Measurements from ENCODE around the gene ERMAP. TPM values are rescaled to one million over a fixed set of nuclear protein-coding genes. Genes with fewer than 3 reads are reported as not detected.

ERMAP gene
- total and polyA plus RNA-seq, 9 of the 15 experiments (the other 6 are each of a cell fraction or from before 2014, with no cell fraction given): 8.0 to 31.4 (median 22.5) TPM

DNA sequence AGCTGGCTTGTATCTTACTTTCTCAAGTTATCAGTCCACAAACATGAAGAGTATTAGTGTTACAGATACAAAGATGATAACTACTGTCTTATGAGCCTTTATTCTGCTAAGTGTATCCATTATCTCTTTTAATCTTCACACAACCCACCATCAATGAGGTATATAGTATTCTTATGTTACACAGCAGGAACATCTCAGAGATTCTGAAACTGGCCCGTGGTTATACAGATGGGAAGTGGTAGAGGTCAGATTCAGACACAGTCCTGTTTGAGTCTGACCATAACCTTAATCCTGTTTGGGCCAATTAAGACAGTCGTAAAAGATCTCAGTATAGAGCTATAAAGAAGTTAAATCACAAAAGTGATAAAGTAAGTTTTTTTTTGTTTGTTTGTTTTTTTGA lies 37.2 kb upstream of the ERMAP start:
- no peak overlapping the region; the same call in 1 of the 2 replicates for H3K4me2 ChIP-seq (ENCODE audit: insufficient read depth, low read length)
- no peaks in the 10 kb centered on the region for H3K9me3 ChIP-seq (replicated peaks; ENCODE audit: control insufficient read depth, insufficient read depth, low read depth, low read length)
- DNase-seq (ENCODE audit: extremely low read depth in 1 of 4, low spot score in 3 of 4) (no peak), FAIRE-seq (no peak), ATAC-seq (no peak)
- ChIA-PET POLR2A (interaction anchor here (0.5 to 5.2 kb wide), 5 partner anchors 10 to 1793 kb away, joined by 3 to 27 read pairs (median 3); no protein-coding TSS in a partner anchor), CTCF (ENCODE audit: low intra/inter-chr PET ratio) (no interaction called here)
- intact Hi-C loops (cut with micrococcal nuclease): loop anchor here (2.0 kb wide), 1 partner anchor 133 kb away; no protein-coding TSS in a partner anchor
- H3K9me1 ChIP-seq (ENCODE audit: control insufficient read depth, insufficient read depth, low read length): no peaks in the 10 kb centered on the region
- in situ Hi-C loops (cut with MboI): loop anchor here (5.0 kb wide), 2 partner anchors 143 to 293 kb away; no protein-coding TSS in a partner anchor
- H3K79me2 ChIP-seq (ENCODE audit: control insufficient read depth, insufficient read depth, low read length): no peaks in the 10 kb centered on the region
- no peaks in the 10 kb centered on the region for H3K27me3 ChIP-seq (ENCODE audit: control insufficient read depth in 2 of 2, insufficient read depth in 2 of 2, low read length in 2 of 2)
- WGBS (ENCODE audit: insufficient coverage, low coverage, missing lambda C conversion rate): 88% methylated on average over 2 of the region's 2 CpGs
- H4K20me1 ChIP-seq (replicated peaks; ENCODE audit: control insufficient read depth, insufficient read depth, low read length): no peaks in the 10 kb centered on the region
- TF ChIP-seq, protein P1, sequence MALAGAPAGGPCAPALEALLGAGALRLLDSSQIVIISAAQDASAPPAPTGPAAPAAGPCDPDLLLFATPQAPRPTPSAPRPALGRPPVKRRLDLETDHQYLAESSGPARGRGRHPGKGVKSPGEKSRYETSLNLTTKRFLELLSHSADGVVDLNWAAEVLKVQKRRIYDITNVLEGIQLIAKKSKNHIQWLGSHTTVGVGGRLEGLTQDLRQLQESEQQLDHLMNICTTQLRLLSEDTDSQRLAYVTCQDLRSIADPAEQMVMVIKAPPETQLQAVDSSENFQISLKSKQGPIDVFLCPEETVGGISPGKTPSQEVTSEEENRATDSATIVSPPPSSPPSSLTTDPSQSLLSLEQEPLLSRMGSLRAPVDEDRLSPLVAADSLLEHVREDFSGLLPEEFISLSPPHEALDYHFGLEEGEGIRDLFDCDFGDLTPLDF (CRISPR knock-in tag; IDR thresholded peaks at IDR 0.05): no peak
- TF ChIP-seq CREBBP (IDR thresholded peaks at IDR 0.05; ENCODE audit: low read depth, low read length) (no peak), SMARCB1 (IDR thresholded peaks at IDR 0.05; ENCODE audit: insufficient read length, low read depth) (no peak), U2AF1 (optimal IDR thresholded peaks at IDR 0.05; ENCODE audit: low read depth, low read length) (no peak), ZNF12 (CRISPR knock-in tag; IDR thresholded peaks at IDR 0.05) (no peak), SIN3A (IDR thresholded peaks at IDR 0.05; ENCODE audit: borderline replicate concordance in 2 of 2, control insufficient read depth in 1 of 2, low read depth in 2 of 2, low read length in 2 of 2) (no peak), HNRNPH1 (optimal IDR thresholded peaks at IDR 0.05; ENCODE audit: low read depth, low read length) (no peak), ZNF316 (IDR thresholded peaks at IDR 0.05) (no peak), E2F4 (CRISPR knock-in tag; IDR thresholded peaks at IDR 0.05; ENCODE audit: low read depth) (no peak), PHF8 (IDR thresholded peaks at IDR 0.05; ENCODE audit: borderline replicate concordance, low read length) (no peak), PHB (CRISPR knock-in tag; IDR thresholded peaks at IDR 0.05) (no peak), CHD1 (IDR thresholded peaks at IDR 0.05; ENCODE audit: low read length) (no peak), BRF2 (IDR thresholded peaks at IDR 0.05; ENCODE audit: borderline replicate concordance, insufficient read depth, insufficient read length) (no peak), MCM5 (IDR thresholded peaks at IDR 0.05; ENCODE audit: low read depth) (no peak), ZNF76 (CRISPR knock-in tag; IDR thresholded peaks at IDR 0.05; ENCODE audit: borderline replicate concordance) (no peak)
- TF ChIP-seq, protein P2, sequence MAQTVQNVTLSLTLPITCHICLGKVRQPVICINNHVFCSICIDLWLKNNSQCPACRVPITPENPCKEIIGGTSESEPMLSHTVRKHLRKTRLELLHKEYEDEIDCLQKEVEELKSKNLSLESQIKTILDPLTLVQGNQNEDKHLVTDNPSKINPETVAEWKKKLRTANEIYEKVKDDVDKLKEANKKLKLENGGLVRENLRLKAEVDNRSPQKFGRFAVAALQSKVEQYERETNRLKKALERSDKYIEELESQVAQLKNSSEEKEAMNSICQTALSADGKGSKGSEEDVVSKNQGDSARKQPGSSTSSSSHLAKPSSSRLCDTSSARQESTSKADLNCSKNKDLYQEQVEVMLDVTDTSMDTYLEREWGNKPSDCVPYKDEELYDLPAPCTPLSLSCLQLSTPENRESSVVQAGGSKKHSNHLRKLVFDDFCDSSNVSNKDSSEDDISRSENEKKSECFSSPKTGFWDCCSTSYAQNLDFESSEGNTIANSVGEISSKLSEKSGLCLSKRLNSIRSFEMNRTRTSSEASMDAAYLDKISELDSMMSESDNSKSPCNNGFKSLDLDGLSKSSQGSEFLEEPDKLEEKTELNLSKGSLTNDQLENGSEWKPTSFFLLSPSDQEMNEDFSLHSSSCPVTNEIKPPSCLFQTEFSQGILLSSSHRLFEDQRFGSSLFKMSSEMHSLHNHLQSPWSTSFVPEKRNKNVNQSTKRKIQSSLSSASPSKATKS (CRISPR knock-in tag; IDR thresholded peaks at IDR 0.05): no peak
- H3K4me1 ChIP-seq (replicated peaks in 1 of 2; ENCODE audit: control insufficient read depth in 2 of 2, insufficient read depth in 2 of 2, low read length in 2 of 2): peaks cover 0 to 6% of the 10 kb centered on the region in 2 experiments; a peak in 3 of 5 replicates
- no peak overlapping the region for H3K27ac ChIP-seq (ENCODE audit: extremely low read depth, low read depth, low read length)
- H3K4me3 ChIP-seq: no peak overlapping the region
- no TSS peak for BruUV-seq (replicated peaks)
- no peak overlapping the region for H2AFZ ChIP-seq (ENCODE audit: low read depth, low read length)
- H3K36me3 ChIP-seq (ENCODE audit: control insufficient read depth, insufficient read depth, low read length): peaks cover 75% of the 10 kb centered on the region
- no peak overlapping the region for H3K9ac ChIP-seq (ENCODE audit: insufficient read depth in 1 of 2, low read depth in 2 of 2, low read length in 2 of 2)

Data from K562 (cell line).